ENCODE data around the gene CELA2A.

Gene CELA2A

DNA sequence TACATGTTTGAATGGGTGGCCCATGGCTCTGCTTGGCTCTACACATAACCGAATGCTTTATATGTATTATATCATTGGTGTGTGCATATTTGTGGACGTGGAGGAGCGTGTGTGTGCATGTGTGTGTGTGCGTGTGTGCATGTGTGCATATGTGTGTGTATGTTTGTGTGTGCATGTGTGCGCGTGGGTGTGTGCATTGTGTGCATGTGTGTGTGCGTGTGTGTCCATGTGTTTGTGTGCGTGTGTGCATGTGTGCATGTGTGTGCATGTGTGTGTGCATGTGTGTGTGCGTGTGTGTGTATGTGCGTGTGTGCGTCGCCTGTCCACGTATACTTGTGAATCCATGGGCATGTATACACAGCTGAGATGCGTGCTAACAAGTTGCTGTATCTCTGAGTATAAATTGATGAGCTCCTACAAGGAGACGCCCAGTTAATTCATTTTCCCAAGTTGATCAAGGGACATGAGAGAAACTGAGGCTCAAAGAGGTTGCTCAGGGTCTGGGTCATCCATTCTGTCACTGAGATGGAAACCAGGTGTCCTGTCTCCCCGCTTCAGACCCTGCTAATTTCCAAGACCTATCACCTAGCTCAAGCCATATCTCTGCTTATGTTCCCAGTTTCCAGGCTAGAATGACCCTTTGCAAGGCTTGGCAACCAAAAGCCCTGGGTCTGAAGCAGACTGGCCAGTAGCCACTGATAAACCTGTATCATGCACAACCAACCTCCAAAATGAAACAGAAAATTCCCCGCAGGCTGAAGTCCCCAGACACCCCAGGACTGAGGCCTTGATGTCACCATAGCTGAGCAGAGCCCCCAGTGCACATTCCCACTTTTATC is 21.1 kb upstream of the CELA2A start:
- Histone ChIP-seq H3K23ac (ENCODE audit: low read length) (no peak overlapping the region), H3K79me1 (ENCODE audit: low read length) (no peaks in the 10 kb centered on the region), H3K36me3 (ENCODE audit: control insufficient read depth, insufficient read depth, low read length) (no peaks in the 10 kb centered on the region), H3K79me2 (ENCODE audit: control insufficient read depth, insufficient read depth, low read length) (no peaks in the 10 kb centered on the region), H3K4me2 (ENCODE audit: low read length) (no peak overlapping the region), H3K4me3 (ENCODE audit: low read length) (no peak overlapping the region), H3K9ac (ENCODE audit: low read length) (no peak overlapping the region), H3K27me3 (ENCODE audit: insufficient read depth, low read length, poor library complexity) (no peaks in the 10 kb centered on the region), H3K27ac (ENCODE audit: low read depth, low read length) (no peak overlapping the region), H4K5ac (ENCODE audit: low read length) (no peak overlapping the region), H2BK15ac (replicated peaks; ENCODE audit: low read depth) (no peak overlapping the region), H2BK120ac (ENCODE audit: low read depth, low read length) (no peak overlapping the region), H2BK5ac (ENCODE audit: low read length) (no peak overlapping the region), H3K18ac (ENCODE audit: low read length) (no peak overlapping the region), H4K8ac (ENCODE audit: low read depth, low read length) (no peak overlapping the region), H3K56ac (ENCODE audit: low read length) (no peak overlapping the region), H2AK5ac (ENCODE audit: low read length) (no peak overlapping the region), H3K4me1 (ENCODE audit: control insufficient read depth, low read depth, low read length) (no peaks in the 10 kb centered on the region), H3K4ac (ENCODE audit: low read depth, low read length) (no peak overlapping the region)
- DNase-seq: no peak
- whole genome bisulfite sequencing (ENCODE audit: extremely low coverage, insufficient coverage, low lambda C conversion rate): no CpG with 5 or more reads among the region's 17 CpGs

DNA sequence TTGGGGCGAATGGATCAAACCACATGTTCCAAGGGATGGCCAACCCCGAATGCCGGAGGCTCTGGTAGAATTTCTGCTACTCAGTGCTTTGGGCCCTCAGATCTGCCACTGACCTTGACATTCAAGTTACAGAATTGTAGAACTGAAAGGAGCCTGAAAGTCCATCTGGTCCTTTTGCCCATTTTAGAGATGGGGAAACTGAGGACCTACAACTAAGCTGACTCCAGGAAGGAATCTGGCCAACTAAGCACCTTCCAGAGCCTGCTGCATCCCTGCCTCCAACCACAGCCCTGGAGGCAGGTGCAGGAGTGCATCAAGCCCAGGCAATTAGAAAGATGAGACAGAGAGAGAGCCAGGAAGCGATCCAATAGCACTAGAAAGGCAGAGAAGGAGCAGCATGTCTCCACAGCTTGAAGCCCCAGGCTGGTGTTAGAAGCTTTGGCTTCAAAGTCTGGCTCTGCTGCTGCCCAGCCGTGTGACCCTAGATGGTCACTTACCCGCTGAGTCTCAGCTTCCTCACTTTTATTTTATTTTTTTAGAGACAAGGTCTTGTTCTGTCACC is 19.6 kb upstream of the CELA2A start:
- Histone ChIP-seq H3K79me1 (ENCODE audit: low read length) (no peaks in the 10 kb centered on the region), H3K79me2 (ENCODE audit: control insufficient read depth, insufficient read depth, low read length) (no peaks in the 10 kb centered on the region), H4K5ac (ENCODE audit: low read length) (no peak overlapping the region), H2BK120ac (ENCODE audit: low read depth, low read length) (no peak overlapping the region), H2BK15ac (replicated peaks; ENCODE audit: low read depth) (no peak overlapping the region), H3K4me1 (ENCODE audit: control insufficient read depth, low read depth, low read length) (no peaks in the 10 kb centered on the region), H2AK5ac (ENCODE audit: low read length) (no peak overlapping the region), H3K4me2 (ENCODE audit: low read length) (no peak overlapping the region), H3K36me3 (ENCODE audit: control insufficient read depth, insufficient read depth, low read length) (no peaks in the 10 kb centered on the region), H4K8ac (ENCODE audit: low read depth, low read length) (no peak overlapping the region), H3K4me3 (ENCODE audit: low read length) (no peak overlapping the region), H3K27ac (ENCODE audit: low read depth, low read length) (no peak overlapping the region), H3K27me3 (ENCODE audit: insufficient read depth, low read length, poor library complexity) (no peaks in the 10 kb centered on the region), H2BK5ac (ENCODE audit: low read length) (no peak overlapping the region), H3K56ac (ENCODE audit: low read length) (no peak overlapping the region), H3K4ac (ENCODE audit: low read depth, low read length) (no peak overlapping the region), H3K18ac (ENCODE audit: low read length) (no peak overlapping the region), H3K23ac (ENCODE audit: low read length) (no peak overlapping the region), H3K9ac (ENCODE audit: low read length) (no peak overlapping the region)
- no CpG with 5 or more reads among the region's 6 CpGs for WGBS (ENCODE audit: extremely low coverage, insufficient coverage, low lambda C conversion rate)
- DNase-seq: no peak

DNA sequence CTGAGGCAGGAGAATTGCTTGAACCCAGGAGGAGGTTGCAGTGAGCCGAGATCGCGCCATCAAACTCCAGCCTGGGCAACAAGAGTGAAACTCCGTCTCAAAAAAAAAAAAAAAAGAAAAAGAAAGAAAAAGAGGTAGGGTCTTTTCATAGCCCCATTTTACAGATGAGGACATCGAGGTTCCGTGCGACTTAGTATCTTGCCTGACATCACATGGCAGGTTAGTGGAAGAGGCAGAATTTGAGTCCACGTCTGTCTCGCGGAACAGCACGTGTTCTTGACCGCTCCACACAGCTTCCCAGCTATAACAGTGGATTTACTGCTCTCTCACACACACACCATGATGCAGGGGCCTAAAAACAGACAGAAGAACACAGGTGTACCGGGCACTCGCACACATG is 17.2 kb upstream of the CELA2A start:
- Histone ChIP-seq H3K79me2 (ENCODE audit: control insufficient read depth, insufficient read depth, low read length) (no peaks in the 10 kb centered on the region), H2BK120ac (ENCODE audit: low read depth, low read length) (no peak overlapping the region), H2BK15ac (replicated peaks; ENCODE audit: low read depth) (no peak overlapping the region), H3K79me1 (ENCODE audit: low read length) (no peaks in the 10 kb centered on the region), H2AK5ac (ENCODE audit: low read length) (no peak overlapping the region), H2BK5ac (ENCODE audit: low read length) (no peak overlapping the region), H3K9ac (ENCODE audit: low read length) (no peak overlapping the region), H3K4me2 (ENCODE audit: low read length) (no peak overlapping the region), H3K27ac (ENCODE audit: low read depth, low read length) (no peak overlapping the region), H4K8ac (ENCODE audit: low read depth, low read length) (no peak overlapping the region), H4K5ac (ENCODE audit: low read length) (no peak overlapping the region), H3K23ac (ENCODE audit: low read length) (no peak overlapping the region), H3K56ac (ENCODE audit: low read length) (no peak overlapping the region), H3K27me3 (ENCODE audit: insufficient read depth, low read length, poor library complexity) (no peaks in the 10 kb centered on the region), H3K4ac (ENCODE audit: low read depth, low read length) (no peak overlapping the region), H3K4me3 (ENCODE audit: low read length) (no peak overlapping the region), H3K36me3 (ENCODE audit: control insufficient read depth, insufficient read depth, low read length) (no peaks in the 10 kb centered on the region), H3K18ac (ENCODE audit: low read length) (no peak overlapping the region), H3K4me1 (ENCODE audit: control insufficient read depth, low read depth, low read length) (no peaks in the 10 kb centered on the region)
- WGBS (ENCODE audit: extremely low coverage, insufficient coverage, low lambda C conversion rate): no CpG with 5 or more reads among the region's 14 CpGs
- DNase-seq: no peak

DNA sequence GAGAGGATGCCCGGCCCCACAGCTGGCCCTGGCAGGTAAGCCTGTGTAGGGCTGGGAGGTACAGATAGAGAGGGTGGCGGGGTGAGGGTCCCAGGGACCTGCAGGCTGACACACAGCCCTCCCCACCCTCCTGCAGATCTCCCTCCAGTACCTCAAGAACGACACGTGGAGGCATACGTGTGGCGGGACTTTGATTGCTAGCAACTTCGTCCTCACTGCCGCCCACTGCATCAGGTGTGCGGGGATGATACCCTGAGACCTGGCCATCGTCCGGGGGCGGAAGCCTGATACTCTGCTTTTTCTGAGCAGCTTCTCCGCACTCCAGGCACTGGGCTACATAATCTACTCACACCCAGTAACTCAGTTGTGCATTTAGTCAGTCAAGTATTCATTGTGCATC is 16.2 kb upstream of the CELA2A start:
- Histone ChIP-seq H2AK5ac (ENCODE audit: low read length) (no peak overlapping the region), H3K4me3 (ENCODE audit: low read length) (no peak overlapping the region), H3K79me2 (ENCODE audit: control insufficient read depth, insufficient read depth, low read length) (no peaks in the 10 kb centered on the region), H3K4me2 (ENCODE audit: low read length) (no peak overlapping the region), H3K9ac (ENCODE audit: low read length) (no peak overlapping the region), H3K56ac (ENCODE audit: low read length) (no peak overlapping the region), H3K27me3 (ENCODE audit: insufficient read depth, low read length, poor library complexity) (no peaks in the 10 kb centered on the region), H3K36me3 (ENCODE audit: control insufficient read depth, insufficient read depth, low read length) (no peaks in the 10 kb centered on the region), H4K8ac (ENCODE audit: low read depth, low read length) (no peak overlapping the region), H3K27ac (ENCODE audit: low read depth, low read length) (no peak overlapping the region), H2BK120ac (ENCODE audit: low read depth, low read length) (no peak overlapping the region), H3K4ac (ENCODE audit: low read depth, low read length) (no peak overlapping the region), H4K5ac (ENCODE audit: low read length) (no peak overlapping the region), H3K18ac (ENCODE audit: low read length) (no peak overlapping the region), H3K4me1 (ENCODE audit: control insufficient read depth, low read depth, low read length) (no peaks in the 10 kb centered on the region), H2BK15ac (replicated peaks; ENCODE audit: low read depth) (no peak overlapping the region), H3K79me1 (ENCODE audit: low read length) (no peaks in the 10 kb centered on the region), H2BK5ac (ENCODE audit: low read length) (no peak overlapping the region), H3K23ac (ENCODE audit: low read length) (no peak overlapping the region)
- WGBS (ENCODE audit: extremely low coverage, insufficient coverage, low lambda C conversion rate): no CpG with 5 or more reads among the region's 13 CpGs
- DNase-seq: no peak

DNA sequence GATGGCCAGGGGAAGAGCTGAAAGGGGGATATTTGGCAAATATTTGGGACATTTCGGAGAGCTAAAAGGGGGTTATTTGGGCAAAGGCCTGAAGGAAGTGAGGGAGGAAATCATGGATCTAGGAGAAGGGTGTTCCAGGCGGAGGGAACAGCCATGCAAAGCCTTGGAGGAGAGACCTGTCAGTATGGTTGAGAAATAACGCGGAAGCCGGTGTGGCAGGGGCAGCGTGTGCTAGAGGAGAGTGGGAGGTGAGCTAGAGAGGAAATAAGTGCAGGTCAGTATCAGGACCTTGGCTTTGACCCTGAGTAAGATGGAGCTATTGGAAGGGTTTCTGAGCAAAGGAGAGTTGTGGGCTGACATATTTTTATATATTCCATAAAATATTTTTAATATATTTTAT is 15.3 kb upstream of the CELA2A start:
- Histone ChIP-seq H3K4me3 (ENCODE audit: low read length) (no peak overlapping the region), H3K18ac (ENCODE audit: low read length) (no peak overlapping the region), H3K79me1 (ENCODE audit: low read length) (no peaks in the 10 kb centered on the region), H3K36me3 (ENCODE audit: control insufficient read depth, insufficient read depth, low read length) (no peaks in the 10 kb centered on the region), H3K23ac (ENCODE audit: low read length) (no peak overlapping the region), H3K56ac (ENCODE audit: low read length) (no peak overlapping the region), H2BK15ac (replicated peaks; ENCODE audit: low read depth) (no peak overlapping the region), H3K9ac (ENCODE audit: low read length) (no peak overlapping the region), H3K4ac (ENCODE audit: low read depth, low read length) (no peak overlapping the region), H3K79me2 (ENCODE audit: control insufficient read depth, insufficient read depth, low read length) (no peaks in the 10 kb centered on the region), H3K4me1 (ENCODE audit: control insufficient read depth, low read depth, low read length) (no peaks in the 10 kb centered on the region), H2AK5ac (ENCODE audit: low read length) (no peak overlapping the region), H4K8ac (ENCODE audit: low read depth, low read length) (no peak overlapping the region), H3K4me2 (ENCODE audit: low read length) (no peak overlapping the region), H3K27ac (ENCODE audit: low read depth, low read length) (no peak overlapping the region), H2BK5ac (ENCODE audit: low read length) (no peak overlapping the region), H4K5ac (ENCODE audit: low read length) (no peak overlapping the region), H3K27me3 (ENCODE audit: insufficient read depth, low read length, poor library complexity) (no peaks in the 10 kb centered on the region), H2BK120ac (ENCODE audit: low read depth, low read length) (no peak overlapping the region)
- DNase-seq: no peak
- no CpG with 5 or more reads among the region's 6 CpGs for WGBS (ENCODE audit: extremely low coverage, insufficient coverage, low lambda C conversion rate)

DNA sequence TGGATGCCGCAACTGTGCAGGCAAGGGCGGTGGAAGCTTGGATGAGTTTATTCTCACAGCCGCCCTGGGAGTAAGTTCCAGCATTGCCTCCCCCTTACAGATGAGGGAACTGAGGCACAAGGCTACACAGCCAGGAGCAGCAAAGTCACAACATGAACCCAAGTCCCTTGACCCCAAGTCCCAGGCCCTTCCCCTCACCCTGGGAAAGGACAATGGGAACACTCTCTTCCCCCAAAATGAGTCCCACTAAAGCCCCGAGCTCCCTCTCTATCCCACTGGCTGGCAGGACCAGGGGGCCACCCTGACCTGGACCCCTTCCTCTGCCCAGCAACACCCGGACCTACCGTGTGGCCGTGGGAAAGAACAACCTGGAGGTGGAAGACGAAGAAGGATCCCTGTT is 14.4 kb upstream of the CELA2A start:
- Histone ChIP-seq H3K36me3 (ENCODE audit: control insufficient read depth, insufficient read depth, low read length) (no peaks in the 10 kb centered on the region), H3K27ac (ENCODE audit: low read depth, low read length) (no peak overlapping the region), H3K56ac (ENCODE audit: low read length) (no peak overlapping the region), H2BK15ac (replicated peaks; ENCODE audit: low read depth) (no peak overlapping the region), H3K4me2 (ENCODE audit: low read length) (no peak overlapping the region), H3K18ac (ENCODE audit: low read length) (no peak overlapping the region), H2BK120ac (ENCODE audit: low read depth, low read length) (no peak overlapping the region), H3K4me3 (ENCODE audit: low read length) (no peak overlapping the region), H3K4me1 (ENCODE audit: control insufficient read depth, low read depth, low read length) (no peaks in the 10 kb centered on the region), H3K27me3 (ENCODE audit: insufficient read depth, low read length, poor library complexity) (no peaks in the 10 kb centered on the region), H3K79me1 (ENCODE audit: low read length) (no peaks in the 10 kb centered on the region), H3K9ac (ENCODE audit: low read length) (no peak overlapping the region), H2AK5ac (ENCODE audit: low read length) (no peak overlapping the region), H2BK5ac (ENCODE audit: low read length) (no peak overlapping the region), H4K5ac (ENCODE audit: low read length) (no peak overlapping the region), H4K8ac (ENCODE audit: low read depth, low read length) (no peak overlapping the region), H3K23ac (ENCODE audit: low read length) (no peak overlapping the region), H3K4ac (ENCODE audit: low read depth, low read length) (no peak overlapping the region), H3K79me2 (ENCODE audit: control insufficient read depth, insufficient read depth, low read length) (no peaks in the 10 kb centered on the region)
- WGBS (ENCODE audit: extremely low coverage, insufficient coverage, low lambda C conversion rate): no CpG with 5 or more reads among the region's 8 CpGs
- no peak for DNase-seq

Measured in mesendoderm (in vitro differentiated cells).